ENCODE data around the gene TXLNB.
A peak's percentile ranks its signal among the peaks of the same experiment; 100 is the strongest.
"Not testable (repeated sequence)": the region's sequence is repeated elsewhere in the genome, so short reads cannot be mapped to it uniquely, and the experiment has no call there.

The TXLNB gene

GRCh38 chr6:139243536-139243935 lies 48.3 kb downstream of the TXLNB start:
- no peak for DNase-seq (ENCODE audit: extremely low read depth, low read depth)
- no peak for TF ChIP-seq CTCF (IDR thresholded peaks at IDR 0.05; ENCODE audit: low read depth, low read length)

GRCh38 chr6:139242457-139243240 lies 49.1 kb downstream of the TXLNB start:
- TF ChIP-seq CTCF (IDR thresholded peaks at IDR 0.05; ENCODE audit: low read depth, low read length): no peak

GRCh38 chr6:139240161-139241010 lies 51.4 kb downstream of the TXLNB start:
- peak; percentile 44 for DNase-seq (ENCODE audit: extremely low read depth, low read depth)
- no peak for TF ChIP-seq CTCF (IDR thresholded peaks at IDR 0.05; ENCODE audit: low read depth, low read length)

More at GRCh38 chr6:139242457-139243240, 49.1 kb downstream of the TXLNB start:
- DNase-seq (ENCODE audit: extremely low read depth, low read depth): no peak

- DNase-seq (ENCODE audit: extremely low read depth, low read depth): no peak
- TF ChIP-seq CTCF (IDR thresholded peaks at IDR 0.05; ENCODE audit: low read depth, low read length): no peak
Observed at GRCh38 chr6:139239064-139239463, 52.7 kb downstream of the TXLNB start.

- DNase-seq (ENCODE audit: extremely low read depth, low read depth): no peak
- TF ChIP-seq CTCF (IDR thresholded peaks at IDR 0.05; ENCODE audit: low read depth, low read length): no peak
Observed at GRCh38 chr6:139236105-139236504, 55.7 kb downstream of the TXLNB start.

- no peak for TF ChIP-seq CTCF (IDR thresholded peaks at IDR 0.05; ENCODE audit: low read depth, low read length)
- no peak for DNase-seq (ENCODE audit: extremely low read depth, low read depth)
Observed at GRCh38 chr6:139235661-139236060, 56.1 kb downstream of the TXLNB start.

GRCh38 chr6:139234193-139234592 lies 57.6 kb downstream of the TXLNB start:
- DNase-seq (ENCODE audit: extremely low read depth, low read depth): not testable (repeated sequence)
